Fibroblast of villous mesenchyme (primary cell): ENCODE measurements around the gene RXRA. TPM values are rescaled to one million over a fixed set of nuclear protein-coding genes. Genes with fewer than 3 reads are reported as not detected.

Experiments
- small RNA-seq: library from RNA; depleted of rRNA; stranded (forward); fragments of <200 nt; gene quantifications from one replicate; pipeline ENCODE3, GENCODE V24; 2012
- total RNA-seq: library from RNA; depleted of rRNA; stranded (reverse); fragments of >200 nt; gene quantifications from 2 replicates; pipeline ENCODE4 v1.2.3, GENCODE V29; 2012

RXRA gene
- total RNA-seq, 1 donor = 16.0 TPM

Small RNA genes within 50 kb of the gene (small RNA-seq; reads per million reads assigned to genes)
- not detected for gene MIR4669

Other genes starting within 250 kb of the RXRA start
- 19.3 and 22.0 TPM in 2 replicates for gene WDR5, start 190.4 kb upstream of the RXRA start, total RNA-seq
- gene RNU6ATAC, start 161.9 kb upstream of the RXRA start, total RNA-seq = not detected in 2 replicates